22Rv1 (cell line): ENCODE measurements around the gene PAPPA.

Source experiments
- H3K27ac ChIP-seq: fragments of 450-650 bp; 2 replicates; pipeline ENCODE4 v1.5.1; 2017
- ZFX ChIP-seq: fragments of 450-650 bp; IDR thresholded peaks from 2 replicates; pipeline ENCODE4 v1.6.1; 2017; ENCODE audit warnings: antibody characterized with exemption, borderline replicate concordance
- TF ChIP-seq, protein P1 (sequence below): fragments of 450-650 bp; IDR thresholded peaks from 2 replicates; pipeline ENCODE4 v1.5.1; 2017; ENCODE audit warnings: mild to moderate bottlenecking

PAPPA gene

GRCh38 chr9:116168231-116168630 lies 14.6 kb downstream of the PAPPA start:
- TF ChIP-seq, protein P1, sequence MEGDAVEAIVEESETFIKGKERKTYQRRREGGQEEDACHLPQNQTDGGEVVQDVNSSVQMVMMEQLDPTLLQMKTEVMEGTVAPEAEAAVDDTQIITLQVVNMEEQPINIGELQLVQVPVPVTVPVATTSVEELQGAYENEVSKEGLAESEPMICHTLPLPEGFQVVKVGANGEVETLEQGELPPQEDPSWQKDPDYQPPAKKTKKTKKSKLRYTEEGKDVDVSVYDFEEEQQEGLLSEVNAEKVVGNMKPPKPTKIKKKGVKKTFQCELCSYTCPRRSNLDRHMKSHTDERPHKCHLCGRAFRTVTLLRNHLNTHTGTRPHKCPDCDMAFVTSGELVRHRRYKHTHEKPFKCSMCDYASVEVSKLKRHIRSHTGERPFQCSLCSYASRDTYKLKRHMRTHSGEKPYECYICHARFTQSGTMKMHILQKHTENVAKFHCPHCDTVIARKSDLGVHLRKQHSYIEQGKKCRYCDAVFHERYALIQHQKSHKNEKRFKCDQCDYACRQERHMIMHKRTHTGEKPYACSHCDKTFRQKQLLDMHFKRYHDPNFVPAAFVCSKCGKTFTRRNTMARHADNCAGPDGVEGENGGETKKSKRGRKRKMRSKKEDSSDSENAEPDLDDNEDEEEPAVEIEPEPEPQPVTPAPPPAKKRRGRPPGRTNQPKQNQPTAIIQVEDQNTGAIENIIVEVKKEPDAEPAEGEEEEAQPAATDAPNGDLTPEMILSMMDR = no peak
- no peak for TF ChIP-seq ZFX
- H3K27ac ChIP-seq = no peak overlapping the region

DNA sequence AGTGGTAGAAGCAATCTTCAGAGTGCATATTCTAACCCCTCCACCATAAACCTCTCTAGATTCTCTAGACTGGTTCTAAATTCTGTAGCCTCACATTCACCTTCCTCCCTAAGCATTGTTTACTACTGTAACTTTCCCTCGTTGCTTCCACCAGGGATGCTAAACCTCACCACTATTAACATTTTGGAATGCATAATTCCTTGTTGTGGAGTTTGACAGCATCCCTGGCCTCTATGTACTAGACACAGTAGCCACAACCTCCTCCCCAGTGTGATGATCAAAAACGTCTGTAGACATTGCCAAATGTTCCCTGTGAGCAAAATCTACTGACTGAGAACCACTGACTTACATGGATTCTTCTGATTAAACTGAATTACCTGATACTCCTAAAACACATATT lies 18.6 kb downstream of the PAPPA start:
- no peak for TF ChIP-seq ZFX
- TF ChIP-seq, protein P1 = no peak
- H3K27ac ChIP-seq = no peak overlapping the region

DNA sequence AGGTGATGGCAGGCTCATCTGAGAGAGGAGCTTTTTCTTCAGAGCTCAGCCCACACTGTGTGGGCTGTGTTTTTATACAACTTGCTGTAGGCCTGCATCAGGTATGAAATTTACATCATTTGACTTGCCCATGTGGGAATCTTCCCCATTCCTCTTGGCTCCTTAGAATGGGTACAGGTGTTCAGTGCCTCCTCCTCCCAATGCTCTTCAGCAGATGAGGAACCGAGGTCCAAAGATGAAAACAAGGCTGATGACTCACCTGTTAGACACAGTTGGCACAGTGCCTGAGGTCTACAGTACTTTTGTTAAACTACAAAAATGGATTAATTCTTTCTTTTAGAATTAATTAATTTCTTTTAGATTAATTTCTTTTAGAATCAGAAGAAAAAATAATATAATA lies 20.8 kb downstream of the PAPPA start:
- TF ChIP-seq, protein P1 = no peak
- TF ChIP-seq ZFX = no peak
- no peak overlapping the region for H3K27ac ChIP-seq

- no peak for TF ChIP-seq ZFX
- TF ChIP-seq, protein P1 = no peak
- H3K27ac ChIP-seq = no peak overlapping the region
These were observed 22.0 kb downstream of the PAPPA start for GRCh38 chr9:116175614-116176013.

- no peak for TF ChIP-seq ZFX
- TF ChIP-seq, protein P1 = no peak
- no peak overlapping the region for H3K27ac ChIP-seq
These were observed 25.1 kb downstream of the PAPPA start for GRCh38 chr9:116178481-116179211.

DNA sequence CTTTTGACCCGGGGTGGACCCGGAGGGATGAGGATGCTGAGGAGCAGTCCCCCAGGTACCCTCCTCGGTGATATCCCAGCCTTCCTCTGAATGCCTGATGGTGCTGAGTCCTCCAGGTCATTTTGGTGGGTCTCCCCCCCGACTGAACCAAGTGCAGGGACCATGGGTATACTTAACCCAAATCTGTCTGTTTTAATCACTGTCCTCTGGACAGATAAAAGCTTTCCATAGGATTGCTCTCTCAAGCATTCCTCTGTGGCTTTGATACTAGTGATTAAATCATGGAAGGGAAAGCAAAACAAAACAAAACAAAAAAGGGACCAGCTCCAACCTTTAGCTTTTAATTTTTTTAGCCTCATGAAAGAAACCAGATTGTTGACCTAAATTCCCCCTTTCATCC lies 26.0 kb downstream of the PAPPA start:
- no peak overlapping the region for H3K27ac ChIP-seq
- TF ChIP-seq ZFX = no peak
- TF ChIP-seq, protein P1 = no peak

DNA sequence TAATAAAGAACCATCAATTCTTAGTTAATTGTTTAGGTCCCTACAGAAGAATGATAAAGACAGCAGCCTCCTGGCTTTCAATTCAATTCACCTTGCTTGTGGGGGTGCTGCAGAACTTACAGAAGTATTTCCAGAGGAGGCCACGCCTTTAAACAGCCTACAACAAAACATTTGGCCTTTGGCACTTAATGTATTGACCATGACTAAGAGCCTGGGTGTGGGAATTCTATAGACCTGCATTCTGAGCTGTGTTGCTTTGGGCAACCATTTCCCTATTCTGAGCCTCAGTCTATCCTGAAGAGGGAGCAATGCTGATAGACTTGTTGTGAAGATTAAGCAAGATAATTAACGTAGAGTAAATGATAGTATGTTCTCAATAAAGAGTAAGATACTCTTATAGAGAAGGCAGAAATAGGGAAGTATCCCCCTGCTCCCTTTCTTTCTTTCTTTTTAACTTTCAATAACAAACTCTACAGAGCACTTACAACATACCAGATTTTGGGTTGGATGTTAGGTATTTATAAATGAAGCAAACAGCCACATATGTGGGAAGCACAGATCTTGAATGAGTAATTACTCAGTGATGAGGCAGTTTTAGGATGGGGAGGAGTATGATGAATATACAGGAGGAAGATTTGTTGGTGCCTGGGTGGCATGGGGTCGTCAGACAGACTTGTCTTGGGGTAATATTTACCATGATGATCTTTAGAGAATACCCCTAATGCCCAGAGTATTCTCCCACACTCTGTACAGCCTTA lies 28.4 kb downstream of the PAPPA start:
- no peak overlapping the region for H3K27ac ChIP-seq
- no peak for TF ChIP-seq ZFX
- TF ChIP-seq, protein P1 = no peak
